Kasumi-1 (cell line): Measurements from ENCODE around the gene TET2.

ENCODE experiments used
- DNase-seq, 2 experiments: peaks; one replicate each; lab custom pipeline; 2025; lab: John Stamatoyannopoulos, UW

TET2 gene

GRCh38 chr4:105182211-105182610, 35.5 kb downstream of the TET2 start:
- DNase-seq, result no peak

- DNase-seq, result peak; percentile 16 to 23
Observed at GRCh38 chr4:105184316-105184980, 37.8 kb downstream of the TET2 start.

GRCh38 chr4:105186701-105187161, 40.1 kb downstream of the TET2 start:
- DNase-seq, result no peak

- no peak for DNase-seq
Observed at GRCh38 chr4:105189855-105190650, 43.4 kb downstream of the TET2 start.

- peak; percentile 10 to 24 for DNase-seq
Observed at GRCh38 chr4:105191621-105192210, 45.0 kb downstream of the TET2 start.

- DNase-seq, result no peak
Observed at GRCh38 chr4:105192474-105192873, 45.8 kb downstream of the TET2 start.

GRCh38 chr4:105192910-105193309, 46.2 kb downstream of the TET2 start:
- DNase-seq, result no peak

DNA sequence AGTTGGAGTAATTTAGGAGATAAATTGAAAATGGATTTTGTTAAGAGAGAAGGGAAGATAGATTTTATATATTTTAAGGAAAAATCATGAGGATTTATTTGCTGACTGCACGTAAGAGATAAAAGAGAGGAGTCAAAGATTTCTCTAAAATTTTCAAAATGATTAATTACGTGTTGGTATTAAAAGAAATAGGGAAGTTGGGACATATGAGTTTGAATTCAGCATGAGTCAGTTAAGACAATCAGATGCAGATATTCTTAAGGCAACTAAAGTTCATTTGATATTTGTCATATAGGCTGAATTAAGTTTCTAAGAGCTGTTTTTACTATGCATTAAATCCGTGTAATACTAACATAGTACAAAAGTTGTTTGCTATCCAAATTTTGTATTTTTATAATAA, 46.9 kb downstream of the TET2 start:
- DNase-seq, result no peak

GRCh38 chr4:105194328-105195231, 47.9 kb downstream of the TET2 start:
- DNase-seq, result no peak

DNA sequence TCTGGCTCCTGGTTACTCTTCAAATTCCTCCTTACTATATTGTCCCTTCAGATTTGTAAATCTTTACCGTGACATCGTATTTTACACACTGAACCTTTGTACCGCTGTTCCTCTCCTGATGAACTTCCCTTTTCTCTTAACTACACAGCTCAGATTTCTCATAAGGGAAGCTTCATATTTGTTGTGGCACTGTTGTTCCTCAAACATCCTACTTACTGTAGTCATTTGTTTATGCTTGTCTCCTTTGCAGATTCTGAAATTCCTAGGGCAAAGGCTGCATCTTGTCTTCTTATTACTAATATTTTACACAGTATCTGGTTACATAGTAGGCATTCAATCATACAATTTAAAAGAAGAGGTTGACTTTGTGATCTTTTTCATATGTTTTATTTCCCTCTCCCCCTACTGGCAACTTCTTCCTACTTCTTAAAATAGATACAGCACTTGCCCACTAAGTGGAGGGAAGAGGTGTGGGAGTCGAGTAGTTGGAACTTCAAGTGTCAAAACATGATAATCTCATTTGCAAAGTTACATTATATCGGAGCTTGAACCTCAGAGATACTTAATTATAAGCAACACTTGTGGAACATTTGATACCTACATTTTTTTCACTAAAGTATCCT, 50.0 kb downstream of the TET2 start:
- peak; percentile 90 to 91 for DNase-seq

GRCh38 chr4:105197777-105198176, 51.1 kb downstream of the TET2 start:
- DNase-seq, result no peak

GRCh38 chr4:105198541-105198940, 51.9 kb downstream of the TET2 start:
- DNase-seq, result no peak

DNA sequence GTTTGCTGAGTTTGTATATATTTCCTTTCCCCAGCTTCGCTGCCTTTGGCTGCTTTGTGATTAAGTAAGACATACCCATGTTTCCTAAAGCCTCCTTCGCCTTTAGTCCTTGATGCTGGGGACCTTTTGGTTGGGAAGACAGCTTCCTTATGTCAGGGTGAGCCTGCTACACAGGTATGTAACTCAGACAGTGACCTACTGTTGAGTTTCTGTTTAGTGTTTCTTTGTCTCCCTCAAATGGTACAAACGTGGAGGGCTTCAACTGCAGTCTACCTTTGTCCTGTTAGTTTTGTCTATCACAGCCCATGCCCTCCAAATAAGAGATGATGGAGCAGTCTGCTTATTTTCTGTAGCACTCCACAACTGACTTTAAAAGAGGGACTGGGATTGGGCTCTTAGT, 59.5 kb downstream of the TET2 start:
- DNase-seq, result no peak

- no peak for DNase-seq
Observed at GRCh38 chr4:105207386-105207785, 60.7 kb downstream of the TET2 start.

- no peak for DNase-seq
Observed at GRCh38 chr4:105208561-105208960, 61.9 kb downstream of the TET2 start.

DNA sequence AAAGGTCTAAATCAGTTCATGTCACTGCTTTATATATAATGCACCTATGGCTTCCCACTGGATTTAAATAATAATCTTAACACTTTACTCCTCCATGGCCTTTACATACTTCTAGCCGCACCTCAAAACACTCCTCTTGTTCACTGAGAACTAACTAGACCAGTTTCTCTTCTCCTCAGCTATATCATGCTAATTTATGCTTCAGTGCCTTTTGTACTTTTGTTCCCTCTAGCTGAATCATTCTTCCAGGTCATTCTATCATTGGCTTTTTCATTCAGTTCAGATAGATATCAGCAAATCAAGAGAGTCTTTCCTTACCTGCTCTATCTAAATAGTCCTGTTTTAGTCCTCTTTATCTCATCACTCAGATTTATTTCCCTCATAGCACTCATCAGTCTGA, 64.2 kb downstream of the TET2 start:
- DNase-seq, result no peak

GRCh38 chr4:105215609-105216313, 69.1 kb downstream of the TET2 start:
- DNase-seq, result no peak

DNA sequence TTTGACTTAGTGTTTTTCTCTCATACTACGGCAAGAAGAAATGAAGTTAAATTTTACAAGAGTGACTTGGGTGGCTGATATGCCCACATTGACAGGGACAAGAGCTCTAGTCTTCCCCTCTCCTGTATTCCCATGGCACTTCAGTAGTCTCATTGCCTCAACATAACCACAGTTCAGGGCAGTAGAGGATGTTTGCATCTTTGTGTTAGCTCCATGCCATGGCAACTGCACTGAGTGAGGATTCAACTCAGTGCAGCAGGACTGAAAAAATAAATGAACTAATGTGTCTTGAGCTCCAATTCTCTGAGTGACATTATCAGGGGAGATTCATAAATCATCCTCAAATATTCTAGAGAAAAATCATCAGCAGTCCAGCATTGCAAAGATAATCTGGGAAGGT, 78.8 kb downstream of the TET2 start:
- no peak for DNase-seq

DNA sequence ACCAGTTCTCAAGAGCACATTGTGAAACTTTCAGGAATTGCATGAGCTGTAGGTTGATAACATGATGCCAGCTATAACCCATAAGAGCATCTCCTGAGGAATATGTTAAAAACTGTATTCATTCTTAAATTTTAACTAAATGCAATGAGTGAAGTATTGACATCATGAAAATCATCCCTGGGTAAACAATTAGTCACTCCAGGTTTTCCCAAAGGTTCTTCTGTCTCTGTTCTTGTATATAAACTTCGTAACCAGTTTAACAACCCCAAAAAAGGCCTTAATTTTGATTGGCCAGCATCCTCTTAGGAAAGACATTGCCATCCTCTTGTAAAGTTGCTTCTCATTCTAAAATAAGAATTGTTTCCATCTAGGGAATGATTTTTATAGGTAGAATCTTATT, 80.4 kb downstream of the TET2 start:
- DNase-seq, result no peak

- no peak for DNase-seq
Observed at GRCh38 chr4:105230287-105230686, 83.6 kb downstream of the TET2 start.

GRCh38 chr4:105232374-105232773, 85.7 kb downstream of the TET2 start:
- no peak for DNase-seq
